GM15510 (cell line): Measurements from ENCODE around the gene ACACA.

Experiments
- POLR2A ChIP-seq: IDR thresholded peaks from 3 replicates; pipeline ENCODE4 v1.6.1; 2011; ENCODE audit warnings: borderline replicate concordance; ENCODE audit not compliant: insufficient read length; ENCODE audit errors: extremely low read depth

ACACA gene

GRCh38 chr17:37283414-37283961, 123.1 kb downstream of the ACACA start:
- TF ChIP-seq POLR2A = no peak

- TF ChIP-seq POLR2A = no peak
Measured at GRCh38 chr17:37280841-37281240, 125.8 kb downstream of the ACACA start.

GRCh38 chr17:37278247-37278894, 128.3 kb downstream of the ACACA start:
- TF ChIP-seq POLR2A = no peak

GRCh38 chr17:37276475-37276874, 130.2 kb downstream of the ACACA start:
- no peak for TF ChIP-seq POLR2A

- TF ChIP-seq POLR2A = no peak
Measured at GRCh38 chr17:37274461-37274860, 132.2 kb downstream of the ACACA start.

GRCh38 chr17:37273409-37274051, 133.1 kb downstream of the ACACA start:
- TF ChIP-seq POLR2A = no peak

- TF ChIP-seq POLR2A = no peak
Measured at GRCh38 chr17:37265446-37266173, 141.0 kb downstream of the ACACA start.

GRCh38 chr17:37261286-37261685, 145.3 kb downstream of the ACACA start:
- no peak for TF ChIP-seq POLR2A

- TF ChIP-seq POLR2A = no peak
Measured at GRCh38 chr17:37259030-37259735, 147.5 kb downstream of the ACACA start.

- no peak for TF ChIP-seq POLR2A
Measured at GRCh38 chr17:37256627-37257026, 150.0 kb downstream of the ACACA start.

- TF ChIP-seq POLR2A = no peak
Measured at GRCh38 chr17:37255432-37255831, 151.2 kb downstream of the ACACA start.

GRCh38 chr17:37247825-37248224, 158.8 kb downstream of the ACACA start:
- no peak for TF ChIP-seq POLR2A

- no peak for TF ChIP-seq POLR2A
Measured at GRCh38 chr17:37246085-37246484, 160.6 kb downstream of the ACACA start.

GRCh38 chr17:37240381-37240780, 166.3 kb downstream of the ACACA start:
- TF ChIP-seq POLR2A = no peak
